RWPE2 (cell line): ENCODE measurements around the gene C3orf33.
A peak's percentile ranks its signal among the peaks of the same experiment; 100 is the strongest.

Experiments
- ATAC-seq: fragments of 200-7000 bp; cut with Tn5 transposase; 3 replicates; pipeline ENCODE4 v1.9.1; 2021; ENCODE audit warnings: low read depth
- DNase-seq: peaks from one replicate; pipeline ENCODE4 v3.0.0-alpha.2; 2020; ENCODE audit warnings: low spot score
- H3K27ac ChIP-seq: fragments of 450-650 bp; 2 replicates; pipeline ENCODE4 v1.5.1; 2017; ENCODE audit warnings: mild to moderate bottlenecking; ENCODE audit not compliant: poor library complexity, severe bottlenecking
- H3K27me3 ChIP-seq: fragments of 250-450 bp; sonication (Bioruptor Pico); 2 replicates; pipeline ENCODE4 v1.5.1; 2021; ENCODE audit warnings: mild to moderate bottlenecking, moderate library complexity; ENCODE audit not compliant: insufficient read depth, poor library complexity, severe bottlenecking
- H3K36me3 ChIP-seq: fragments of 250-450 bp; sonication (Bioruptor Pico); 2 replicates; pipeline ENCODE4 v1.5.1; 2020; ENCODE audit warnings: low read depth, mild to moderate bottlenecking, moderate library complexity
- H3K4me1 ChIP-seq: fragments of 250-450 bp; sonication (Bioruptor Pico); 2 replicates; pipeline ENCODE4 v1.5.1; 2021; ENCODE audit warnings: mild to moderate bottlenecking, moderate library complexity; ENCODE audit not compliant: insufficient read depth, poor library complexity, severe bottlenecking
- H3K4me3 ChIP-seq: fragments of 250-450 bp; sonication (Bioruptor Pico); 2 replicates; pipeline ENCODE4 v1.5.1; 2021; ENCODE audit warnings: mild to moderate bottlenecking, moderate library complexity; ENCODE audit not compliant: severe bottlenecking
- H3K9me3 ChIP-seq: fragments of 250-450 bp; sonication (Bioruptor Pico); 2 replicates; pipeline ENCODE4 v1.5.1; 2021; ENCODE audit warnings: mild to moderate bottlenecking, moderate library complexity; ENCODE audit not compliant: severe bottlenecking
- TF ChIP-seq, protein P1 (sequence below): fragments of 450-650 bp; IDR thresholded peaks from one replicate; pipeline ENCODE4 v1.5.1; 2017; ENCODE audit warnings: mild to moderate bottlenecking, moderate library complexity; ENCODE audit not compliant: poor library complexity, severe bottlenecking

Gene C3orf33

DNA sequence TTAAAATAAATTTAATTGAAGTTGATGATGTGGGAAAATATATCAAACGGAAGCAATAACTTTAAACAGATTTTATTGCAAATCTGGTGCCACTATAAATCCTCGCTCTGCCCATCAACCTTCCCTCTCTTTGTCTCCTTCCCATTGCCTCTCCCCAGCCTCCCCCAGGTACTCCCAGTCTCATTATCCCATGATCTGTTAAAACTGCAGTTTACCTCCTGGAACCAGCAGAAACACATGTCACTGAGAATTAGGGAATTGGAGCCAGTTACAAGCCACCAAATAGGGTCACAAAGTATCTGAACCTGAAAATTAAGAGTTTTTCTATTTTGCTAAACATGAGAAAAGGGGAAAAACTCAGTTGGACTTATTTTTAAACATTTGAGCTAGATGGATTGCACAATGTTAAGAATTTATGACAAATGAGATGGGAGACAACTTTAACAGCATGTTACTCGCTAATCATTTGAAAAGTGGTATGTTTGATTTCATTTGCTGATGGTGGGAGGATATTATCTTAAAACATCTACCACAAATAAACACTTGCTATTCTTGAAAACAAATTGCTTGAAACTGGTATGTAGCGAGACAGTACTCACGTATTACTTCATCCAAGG is 63.6 kb downstream of the C3orf33 start:
- Histone ChIP-seq H3K9me3 (no peaks in the 10 kb centered on the region), H3K27ac (no peak overlapping the region), H3K4me3 (no peak overlapping the region), H3K4me1 (no peaks in the 10 kb centered on the region), H3K36me3 (no peaks in the 10 kb centered on the region), H3K27me3 (peaks cover 52% of the 10 kb centered on the region)
- DNase-seq (no peak), ATAC-seq (no peak)
- TF ChIP-seq, protein P1, sequence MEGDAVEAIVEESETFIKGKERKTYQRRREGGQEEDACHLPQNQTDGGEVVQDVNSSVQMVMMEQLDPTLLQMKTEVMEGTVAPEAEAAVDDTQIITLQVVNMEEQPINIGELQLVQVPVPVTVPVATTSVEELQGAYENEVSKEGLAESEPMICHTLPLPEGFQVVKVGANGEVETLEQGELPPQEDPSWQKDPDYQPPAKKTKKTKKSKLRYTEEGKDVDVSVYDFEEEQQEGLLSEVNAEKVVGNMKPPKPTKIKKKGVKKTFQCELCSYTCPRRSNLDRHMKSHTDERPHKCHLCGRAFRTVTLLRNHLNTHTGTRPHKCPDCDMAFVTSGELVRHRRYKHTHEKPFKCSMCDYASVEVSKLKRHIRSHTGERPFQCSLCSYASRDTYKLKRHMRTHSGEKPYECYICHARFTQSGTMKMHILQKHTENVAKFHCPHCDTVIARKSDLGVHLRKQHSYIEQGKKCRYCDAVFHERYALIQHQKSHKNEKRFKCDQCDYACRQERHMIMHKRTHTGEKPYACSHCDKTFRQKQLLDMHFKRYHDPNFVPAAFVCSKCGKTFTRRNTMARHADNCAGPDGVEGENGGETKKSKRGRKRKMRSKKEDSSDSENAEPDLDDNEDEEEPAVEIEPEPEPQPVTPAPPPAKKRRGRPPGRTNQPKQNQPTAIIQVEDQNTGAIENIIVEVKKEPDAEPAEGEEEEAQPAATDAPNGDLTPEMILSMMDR, result no peak

DNA sequence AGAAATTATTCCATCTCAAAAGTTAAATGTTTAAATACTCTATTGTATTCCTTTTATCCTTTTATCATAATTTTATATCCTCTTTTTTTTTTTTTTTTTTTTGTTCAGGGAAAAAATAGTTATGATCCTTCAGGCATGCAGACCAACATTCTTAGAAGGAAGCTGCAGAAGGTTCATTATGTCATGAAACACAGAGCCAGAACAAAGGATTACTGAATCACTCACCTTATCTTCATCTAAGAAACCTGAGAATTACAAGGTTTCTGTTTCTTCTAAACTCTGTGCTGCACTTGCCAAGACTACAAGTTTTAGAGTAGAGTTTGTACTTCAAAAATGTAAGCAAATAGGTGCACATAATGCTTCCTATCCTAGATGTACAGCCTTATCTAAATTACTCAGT is 64.5 kb downstream of the C3orf33 start:
- Histone ChIP-seq H3K4me1 (no peaks in the 10 kb centered on the region), H3K27ac (no peak overlapping the region), H3K27me3 (peaks cover 46% of the 10 kb centered on the region), H3K9me3 (no peaks in the 10 kb centered on the region), H3K36me3 (no peaks in the 10 kb centered on the region), H3K4me3 (no peak overlapping the region)
- ATAC-seq (no peak), DNase-seq (no peak)
- TF ChIP-seq, protein P1, result no peak

DNA sequence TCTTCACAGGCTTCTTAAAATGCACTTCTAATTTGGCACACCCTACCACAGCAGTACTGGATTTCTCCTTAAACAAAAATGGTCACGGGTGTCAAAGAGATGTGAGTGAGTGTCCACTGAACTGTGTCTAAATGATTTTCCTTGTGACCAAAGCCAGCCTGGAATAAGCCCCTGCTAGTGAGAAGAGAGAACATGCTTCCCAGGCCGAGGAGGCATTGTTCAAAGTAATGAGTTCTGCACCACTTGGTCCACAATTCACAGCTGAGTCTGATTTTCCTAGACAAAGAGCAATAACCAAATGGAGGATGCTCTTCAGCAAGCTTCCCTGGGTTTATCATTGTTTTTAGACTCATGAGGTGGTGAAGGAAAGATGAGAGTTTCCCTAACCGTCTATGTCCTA is 65.0 kb downstream of the C3orf33 start:
- TF ChIP-seq, protein P1, result no peak
- DNase-seq (no peak), ATAC-seq (no peak)
- no peak overlapping the region for H3K4me3 ChIP-seq
- H3K27me3 ChIP-seq, result peaks cover 41% of the 10 kb centered on the region
- H3K9me3 ChIP-seq, result no peaks in the 10 kb centered on the region
- no peaks in the 10 kb centered on the region for H3K4me1 ChIP-seq
- H3K36me3 ChIP-seq, result no peaks in the 10 kb centered on the region
- H3K27ac ChIP-seq, result no peak overlapping the region

DNA sequence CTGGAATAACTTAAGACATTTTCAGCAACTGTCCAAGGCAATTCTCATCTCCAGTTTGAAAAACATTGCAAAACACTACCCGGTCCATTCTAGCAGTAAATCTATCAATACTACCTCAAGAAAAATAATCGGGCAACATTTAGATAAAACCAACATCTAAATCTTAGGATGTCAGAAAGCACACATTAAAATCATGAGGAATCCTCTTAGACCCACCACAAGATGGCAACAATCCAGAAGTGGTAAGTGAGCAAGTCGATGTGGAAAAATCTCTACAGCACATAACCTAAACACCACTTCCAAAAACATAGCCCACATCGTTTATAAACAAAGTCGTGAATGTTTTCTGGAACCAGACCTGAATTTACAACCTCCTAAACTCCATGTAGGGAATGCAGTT is 66.9 kb downstream of the C3orf33 start:
- TF ChIP-seq, protein P1, result peak; percentile 11
- Histone ChIP-seq H3K9me3 (no peaks in the 10 kb centered on the region), H3K4me1 (no peaks in the 10 kb centered on the region), H3K36me3 (no peaks in the 10 kb centered on the region), H3K27ac (no peak overlapping the region), H3K4me3 (no peak overlapping the region), H3K27me3 (peaks cover 22% of the 10 kb centered on the region)
- DNase-seq (no peak), ATAC-seq (peak; percentile 33; the same call in 1 of the 3 replicates)

DNA sequence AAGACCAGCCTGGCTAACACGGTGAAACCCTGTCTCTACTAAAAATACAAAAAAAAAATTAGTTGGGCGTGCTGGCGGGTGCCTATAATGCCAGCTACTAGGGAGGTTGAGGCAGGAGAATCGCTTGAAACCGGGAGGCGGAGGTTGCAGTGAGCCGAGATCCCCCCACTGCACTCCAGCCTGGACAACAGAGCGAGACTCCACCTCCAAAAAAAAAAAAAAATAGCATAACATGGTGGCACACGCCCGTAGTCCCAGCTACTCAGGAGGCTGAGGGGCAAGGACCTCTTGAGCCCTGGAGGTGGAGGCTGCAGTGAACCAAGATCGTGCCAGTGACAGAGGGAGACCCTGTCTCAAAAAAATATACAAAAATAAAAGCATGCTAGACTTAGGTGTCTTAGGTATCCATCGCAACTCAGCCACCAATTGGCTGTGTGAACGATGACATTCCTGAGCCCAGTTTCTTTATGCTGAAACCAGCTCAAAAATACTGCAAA is 67.5 kb downstream of the C3orf33 start:
- DNase-seq (no peak), ATAC-seq (no peak)
- Histone ChIP-seq H3K27me3 (peaks cover 17% of the 10 kb centered on the region), H3K9me3 (no peaks in the 10 kb centered on the region), H3K4me3 (no peak overlapping the region), H3K36me3 (no peaks in the 10 kb centered on the region), H3K4me1 (no peaks in the 10 kb centered on the region), H3K27ac (no peak overlapping the region)
- TF ChIP-seq, protein P1, result no peak
